Testis (tissue), 2 donors: ENCODE results near the gene C16orf54.

ENCODE experiments used
- CTCF ChIP-seq, 3 experiments: fragments of 450-650 bp in 2 of 3; fragments of 200-600 bp in 1 of 3; sonication (generic) in 1 of 3; IDR thresholded peaks; one replicate each; pipeline ENCODE4 v1.5.1; 2016 to 2019; ENCODE audit warnings: antibody characterized with exemption in 3 of 3, mild to moderate bottlenecking in 2 of 3, moderate library complexity in 1 of 3
- POLR2A ChIP-seq: fragments of 450-650 bp; IDR thresholded peaks from one replicate; pipeline ENCODE4 v1.6.1; 2017; ENCODE audit warnings: antibody characterized with exemption, mild to moderate bottlenecking, moderate library complexity

GRCh38 chr16:29696881-29697331, 48.9 kb downstream of the C16orf54 start:
- TF ChIP-seq POLR2A = no peak
- no peak for TF ChIP-seq CTCF (IDR thresholded peaks at IDR 0.05)
